ENCODE results near the gene ROR2.

ROR2 gene

GRCh38 chr9:91814753-91815152 is 135.3 kb downstream of the ROR2 start:
- DNase-seq (ENCODE audit: insufficient read length, low spot score) = no peak
- FAIRE-seq = no peak
- TF ChIP-seq POLR2AphosphoS5 (IDR thresholded peaks at IDR 0.05; ENCODE audit: low read depth, low read length) = no peak
- TF ChIP-seq PAX5 (IDR thresholded peaks at IDR 0.05; ENCODE audit: insufficient read depth, low read length, severe bottlenecking) = no peak
- TF ChIP-seq TAF1 (IDR thresholded peaks at IDR 0.05; ENCODE audit: low read depth, low read length) = no peak
- TF ChIP-seq SPI1 (IDR thresholded peaks at IDR 0.05; ENCODE audit: low read depth, low read length) = no peak
- TF ChIP-seq POU2F2 (IDR thresholded peaks at IDR 0.05; ENCODE audit: low read depth, low read length) = no peak

- FAIRE-seq (no peak), DNase-seq (ENCODE audit: insufficient read length, low spot score) (no peak)
- TF ChIP-seq PAX5 (IDR thresholded peaks at IDR 0.05; ENCODE audit: insufficient read depth, low read length, severe bottlenecking) (no peak), SPI1 (IDR thresholded peaks at IDR 0.05; ENCODE audit: low read depth, low read length) (no peak), POLR2A (IDR thresholded peaks at IDR 0.05; ENCODE audit: low read depth, low read length) (no peak)
These were observed 135.8 kb downstream of the ROR2 start for GRCh38 chr9:91814201-91814600.

GRCh38 chr9:91813176-91813795 is 136.7 kb downstream of the ROR2 start:
- FAIRE-seq (no peak), DNase-seq (ENCODE audit: insufficient read length, low spot score) (no peak)
- no peak for TF ChIP-seq SPI1 (IDR thresholded peaks at IDR 0.05; ENCODE audit: low read depth, low read length)
- TF ChIP-seq POLR2AphosphoS5 (IDR thresholded peaks at IDR 0.05; ENCODE audit: low read depth, low read length) = no peak
- no peak for TF ChIP-seq POLR2A (IDR thresholded peaks at IDR 0.05; ENCODE audit: low read depth, low read length)
- TF ChIP-seq TAF1 (IDR thresholded peaks at IDR 0.05; ENCODE audit: low read depth, low read length) = no peak

DNA sequence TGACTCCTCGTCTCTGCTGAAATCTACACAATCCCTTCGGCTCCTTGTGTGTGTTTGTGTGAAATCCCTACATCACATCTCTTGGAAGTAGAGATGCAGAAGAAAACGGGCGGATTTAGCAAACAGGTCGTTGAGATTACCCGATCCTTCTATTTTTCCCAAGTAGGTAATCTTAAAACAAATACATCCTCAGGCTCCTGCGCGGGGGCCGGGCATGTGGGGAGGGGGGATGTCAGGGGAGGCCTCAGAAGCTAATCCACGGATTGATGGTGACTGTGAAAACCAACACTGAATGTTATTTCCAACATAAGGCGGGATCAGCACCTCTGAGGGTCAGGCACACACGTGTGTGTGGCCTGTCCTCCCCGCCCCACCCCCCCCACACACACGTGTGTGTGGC is 137.8 kb downstream of the ROR2 start:
- DNase-seq (ENCODE audit: insufficient read length, low spot score) = no peak
- TF ChIP-seq POLR2AphosphoS5 (IDR thresholded peaks at IDR 0.05; ENCODE audit: low read depth, low read length) (no peak), TAF1 (IDR thresholded peaks at IDR 0.05; ENCODE audit: low read depth, low read length) (no peak), POLR2A (IDR thresholded peaks at IDR 0.05; ENCODE audit: low read depth, low read length) (no peak), SPI1 (IDR thresholded peaks at IDR 0.05; ENCODE audit: low read depth, low read length) (no peak), PAX5 (IDR thresholded peaks at IDR 0.05; ENCODE audit: insufficient read depth, low read length, severe bottlenecking) (no peak), POU2F2 (IDR thresholded peaks at IDR 0.05; ENCODE audit: low read depth, low read length) (no peak)
- no peak for FAIRE-seq

DNA sequence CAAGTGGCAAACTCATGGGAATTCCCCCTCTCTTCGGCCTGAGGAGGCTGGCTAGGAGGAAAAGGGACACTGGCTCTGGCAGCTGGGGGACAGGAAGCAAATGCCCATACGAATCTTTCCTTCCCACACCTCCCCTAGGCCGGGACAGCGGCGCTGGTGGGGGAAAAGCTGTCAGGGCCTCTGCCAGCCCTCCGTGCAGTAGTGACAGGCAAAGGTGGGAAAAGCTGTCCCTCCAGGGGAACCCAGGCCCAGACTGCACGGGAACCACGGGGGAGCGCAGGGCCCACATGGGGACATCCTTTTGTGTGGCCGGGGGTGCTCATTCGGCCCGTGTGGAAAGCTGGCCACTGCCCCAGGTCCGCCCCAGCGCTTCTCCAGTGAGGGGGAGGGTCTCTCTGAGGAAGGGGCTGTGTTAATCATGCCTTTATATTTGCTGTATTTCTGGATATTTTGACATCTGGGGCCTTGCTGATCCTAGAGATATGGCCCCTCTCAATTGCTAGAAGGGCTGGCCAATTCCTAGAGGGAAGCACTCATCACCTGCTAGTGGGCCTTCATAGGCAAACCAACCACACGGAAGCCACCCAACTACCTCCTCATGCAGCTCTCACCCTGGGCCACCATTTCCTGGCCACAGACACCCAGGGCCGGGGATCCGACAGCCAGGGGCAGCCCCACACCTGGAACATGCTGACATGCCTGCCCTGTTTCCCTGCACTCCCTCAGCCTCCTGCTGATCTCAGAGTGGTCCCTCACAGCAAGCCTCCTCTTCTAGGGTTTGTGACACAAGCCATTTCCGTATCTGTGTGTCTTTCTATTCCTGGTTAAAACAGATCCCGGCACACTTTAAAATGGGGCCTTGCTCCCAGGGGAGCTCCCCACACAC is 138.8 kb downstream of the ROR2 start:
- TF ChIP-seq POLR2AphosphoS5 (IDR thresholded peaks at IDR 0.05; ENCODE audit: low read depth, low read length) (no peak), SPI1 (IDR thresholded peaks at IDR 0.05; ENCODE audit: low read depth, low read length) (no peak), POLR2A (IDR thresholded peaks at IDR 0.05; ENCODE audit: low read depth, low read length) (no peak), PAX5 (IDR thresholded peaks at IDR 0.05; ENCODE audit: insufficient read depth, low read length, severe bottlenecking) (no peak), TAF1 (IDR thresholded peaks at IDR 0.05; ENCODE audit: low read depth, low read length) (no peak), POU2F2 (IDR thresholded peaks at IDR 0.05; ENCODE audit: low read depth, low read length) (no peak)
- no peak for FAIRE-seq
- no peak for DNase-seq (ENCODE audit: insufficient read length, low spot score)

DNA sequence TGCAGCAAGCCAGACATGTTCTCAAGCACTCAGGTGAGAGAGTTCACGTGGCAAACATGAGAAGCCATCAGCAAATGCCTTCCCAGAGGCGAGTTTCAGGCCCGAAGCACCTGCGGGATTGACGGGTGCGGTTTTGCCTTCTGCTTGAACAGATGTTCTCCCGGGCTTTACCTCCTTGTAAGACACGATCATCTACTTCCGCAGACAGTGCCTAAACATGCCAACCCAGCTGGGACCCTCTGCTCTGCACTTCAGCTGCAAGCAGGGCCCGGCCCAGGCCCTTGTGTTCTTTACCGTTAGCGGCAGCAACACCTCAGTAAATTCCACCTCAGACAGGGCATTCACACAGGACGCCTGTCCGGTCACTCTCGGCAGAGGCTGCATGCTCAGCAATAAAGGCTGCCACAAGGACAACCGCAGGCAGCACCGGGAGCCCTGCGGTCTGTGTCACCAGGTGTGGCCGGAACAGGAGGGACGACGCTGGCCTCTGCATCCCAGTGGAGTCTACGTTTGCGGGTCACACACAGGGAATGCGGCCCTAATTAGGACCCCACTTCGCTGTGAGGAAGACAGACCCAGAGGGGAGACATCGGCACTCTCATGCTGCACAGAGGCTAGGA is 139.6 kb downstream of the ROR2 start:
- FAIRE-seq (no peak), DNase-seq (ENCODE audit: insufficient read length, low spot score) (no peak)
- no peak for TF ChIP-seq TAF1 (IDR thresholded peaks at IDR 0.05; ENCODE audit: low read depth, low read length)
- TF ChIP-seq POLR2A (IDR thresholded peaks at IDR 0.05; ENCODE audit: low read depth, low read length) = no peak
- TF ChIP-seq POLR2AphosphoS5 (IDR thresholded peaks at IDR 0.05; ENCODE audit: low read depth, low read length) = no peak
- no peak for TF ChIP-seq PAX5 (IDR thresholded peaks at IDR 0.05; ENCODE audit: insufficient read depth, low read length, severe bottlenecking)
- no peak for TF ChIP-seq POU2F2 (IDR thresholded peaks at IDR 0.05; ENCODE audit: low read depth, low read length)
- TF ChIP-seq SPI1 (IDR thresholded peaks at IDR 0.05; ENCODE audit: low read depth, low read length) = no peak

DNA sequence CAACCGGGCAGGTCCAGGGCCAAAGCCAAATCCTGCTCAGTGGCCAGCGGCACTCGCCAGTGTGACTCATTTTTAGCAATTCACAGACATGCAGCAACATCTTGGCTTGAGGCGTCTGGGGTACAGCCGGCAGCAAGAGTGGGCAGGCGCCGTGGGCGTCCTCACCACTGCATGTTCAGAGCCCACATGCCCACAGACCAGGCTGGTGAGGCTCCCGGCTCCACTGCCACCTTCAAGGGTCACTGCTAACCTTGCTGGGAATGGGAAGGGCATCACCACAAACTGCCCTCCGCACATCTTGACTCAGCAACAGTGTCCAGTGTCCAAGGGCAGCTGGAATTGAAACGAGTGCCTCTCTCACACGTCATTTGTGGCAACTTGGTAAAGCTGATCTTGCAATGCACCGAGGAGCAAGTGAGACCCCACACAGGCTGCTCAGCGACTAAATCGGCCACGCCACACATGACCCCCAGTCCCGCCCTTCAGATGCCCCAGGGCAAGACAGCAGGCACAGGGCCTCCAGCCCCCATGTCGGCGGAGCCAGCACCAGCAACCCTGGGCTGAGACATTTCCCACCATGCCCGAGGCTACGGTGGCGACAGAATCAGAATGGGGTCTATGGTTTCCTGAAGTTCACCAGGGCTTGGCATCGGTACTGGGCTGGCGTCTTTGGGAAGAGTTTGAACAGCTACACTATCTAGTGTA is 140.3 kb downstream of the ROR2 start:
- no peak for FAIRE-seq
- DNase-seq (ENCODE audit: insufficient read length, low spot score) = no peak
- TF ChIP-seq POU2F2 (IDR thresholded peaks at IDR 0.05; ENCODE audit: low read depth, low read length) (no peak), TAF1 (IDR thresholded peaks at IDR 0.05; ENCODE audit: low read depth, low read length) (no peak), POLR2A (IDR thresholded peaks at IDR 0.05; ENCODE audit: low read depth, low read length) (no peak), SPI1 (IDR thresholded peaks at IDR 0.05; ENCODE audit: low read depth, low read length) (no peak), POLR2AphosphoS5 (IDR thresholded peaks at IDR 0.05; ENCODE audit: low read depth, low read length) (no peak), PAX5 (IDR thresholded peaks at IDR 0.05; ENCODE audit: insufficient read depth, low read length, severe bottlenecking) (no peak)

DNA sequence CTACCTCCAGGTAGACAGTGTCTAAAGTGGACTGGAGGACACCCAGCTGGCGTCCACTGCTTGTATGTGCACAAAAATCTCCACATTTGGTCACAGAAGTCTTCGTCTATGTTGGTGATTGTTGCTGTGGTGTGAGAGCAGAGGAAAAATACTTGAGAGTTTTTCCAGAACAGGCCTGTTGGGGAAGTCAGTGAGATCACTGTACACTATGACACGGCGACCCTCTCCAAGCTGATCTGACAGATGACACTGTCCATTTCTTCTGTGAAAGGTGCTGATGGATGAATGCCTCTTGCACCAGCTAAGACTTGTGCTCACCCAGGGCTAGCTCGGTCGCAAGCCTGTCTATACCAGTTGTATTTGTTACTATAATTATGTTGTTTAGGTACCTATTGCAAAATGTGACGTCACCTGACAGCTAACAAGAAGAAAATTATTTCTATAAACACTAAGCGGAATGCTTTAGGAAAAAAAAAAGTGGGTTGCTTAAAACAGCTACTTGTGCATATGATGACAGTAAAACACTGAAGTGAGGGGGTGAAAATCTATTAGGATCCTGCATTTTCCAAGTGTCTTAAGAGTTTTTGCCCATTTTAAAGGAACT is 142.3 kb downstream of the ROR2 start:
- DNase-seq (ENCODE audit: insufficient read length, low spot score) (no peak), FAIRE-seq (no peak)
- TF ChIP-seq SPI1 (IDR thresholded peaks at IDR 0.05; ENCODE audit: low read depth, low read length) (no peak), TAF1 (IDR thresholded peaks at IDR 0.05; ENCODE audit: low read depth, low read length) (no peak), POLR2A (IDR thresholded peaks at IDR 0.05; ENCODE audit: low read depth, low read length) (no peak), PAX5 (IDR thresholded peaks at IDR 0.05; ENCODE audit: insufficient read depth, low read length, severe bottlenecking) (no peak), POLR2AphosphoS5 (IDR thresholded peaks at IDR 0.05; ENCODE audit: low read depth, low read length) (no peak), POU2F2 (IDR thresholded peaks at IDR 0.05; ENCODE audit: low read depth, low read length) (no peak)
